ENCODE data around the gene DIPK1C. TPM values are rescaled to one million over a fixed set of nuclear protein-coding genes. Genes with fewer than 3 reads are reported as not detected.

Gene DIPK1C
- total RNA-seq, 1 donor from 2014 or later: not detected

GRCh38 chr18:74495581-74496507 lies 38.7 kb upstream of the DIPK1C start, which contains the start of gene CNDP2:
TSS of gene CNDP2 (plus strand) at chr18:74496363. CDS start at chr18:74499974, 3,611 bp downstream.
- peaks cover 16% of the 10 kb centered on the region for H3K4me1 ChIP-seq (ENCODE audit: insufficient read depth, low read length)
- H3K27me3 ChIP-seq (ENCODE audit: insufficient read depth, low read length): no peaks in the 10 kb centered on the region
- peak within 1 kb of the TSS; percentile 96 for H3K9ac ChIP-seq (ENCODE audit: low read length)
- H2AFZ ChIP-seq (ENCODE audit: low read depth, low read length): peak within 1 kb of the TSS; percentile 94
- H3K9me3 ChIP-seq (ENCODE audit: insufficient read depth, low read depth, low read length): no peaks in the 10 kb centered on the region
- peaks cover 38% of the 10 kb centered on the region for H3K79me2 ChIP-seq (ENCODE audit: insufficient read depth, low read length)
- no peaks in the 10 kb centered on the region for H4K20me1 ChIP-seq (ENCODE audit: insufficient read depth, low read length)
- DNase-seq (ENCODE audit: low read depth) (peak; percentile 95), FAIRE-seq (no peak)
- Mint-ChIP-seq H3K27ac (ENCODE audit: unreplicated experiment) (peak within 1 kb of the TSS; percentile 87), H3K4me1 (ENCODE audit: low read depth, unreplicated experiment) (peaks cover 20% of the 10 kb centered on the region), H3K36me3 (ENCODE audit: low read depth, unreplicated experiment) (no peaks in the 10 kb centered on the region), H3K4me3 (ENCODE audit: unreplicated experiment) (peak within 1 kb of the TSS; percentile 90), H3K9me3 (ENCODE audit: unreplicated experiment) (peaks cover 4% of the 10 kb centered on the region), H3K27me3 (ENCODE audit: low read depth, unreplicated experiment) (no peaks in the 10 kb centered on the region)
- H3K4me2 ChIP-seq (ENCODE audit: low read length): peak within 1 kb of the TSS; percentile 90
- TF ChIP-seq EZH2 (IDR thresholded peaks at IDR 0.05; ENCODE audit: insufficient read depth, low read length) (no peak), CTCF (IDR thresholded peaks at IDR 0.05; ENCODE audit: insufficient read depth, low read depth, low read length) (no peak)
- peak within 1 kb of the TSS; percentile 92 for H3K27ac ChIP-seq (ENCODE audit: low read depth, low read length)
- H3K4me3 ChIP-seq (ENCODE audit: insufficient read depth, low read depth, low read length): peak within 1 kb of the TSS; percentile 79
- H3K36me3 ChIP-seq (ENCODE audit: insufficient read depth, low read length): no peaks in the 10 kb centered on the region

- peaks cover 15% of the 10 kb centered on the region for H3K4me1 Mint-ChIP-seq (ENCODE audit: low read depth, unreplicated experiment)
- DNase-seq (ENCODE audit: low read depth) (no peak), FAIRE-seq (no peak)
- H3K9ac ChIP-seq (ENCODE audit: low read length): no peak overlapping the region
- H3K27me3 Mint-ChIP-seq (ENCODE audit: low read depth, unreplicated experiment): no peaks in the 10 kb centered on the region
- H3K27me3 ChIP-seq (ENCODE audit: insufficient read depth, low read length): no peaks in the 10 kb centered on the region
- no peak overlapping the region for H3K4me3 ChIP-seq (ENCODE audit: insufficient read depth, low read depth, low read length)
- peaks cover 13% of the 10 kb centered on the region for H3K4me1 ChIP-seq (ENCODE audit: insufficient read depth, low read length)
- H3K4me3 Mint-ChIP-seq (ENCODE audit: unreplicated experiment): no peak overlapping the region
- no peak overlapping the region for H2AFZ ChIP-seq (ENCODE audit: low read depth, low read length)
- H4K20me1 ChIP-seq (ENCODE audit: insufficient read depth, low read length): no peaks in the 10 kb centered on the region
- H3K4me2 ChIP-seq (ENCODE audit: low read length): no peak overlapping the region
- H3K9me3 ChIP-seq (ENCODE audit: insufficient read depth, low read depth, low read length): no peaks in the 10 kb centered on the region
- H3K9me3 Mint-ChIP-seq (ENCODE audit: unreplicated experiment): peaks cover 4% of the 10 kb centered on the region
- H3K27ac Mint-ChIP-seq (ENCODE audit: unreplicated experiment): no peak overlapping the region
- no peaks in the 10 kb centered on the region for H3K36me3 ChIP-seq (ENCODE audit: insufficient read depth, low read length)
- TF ChIP-seq CTCF (IDR thresholded peaks at IDR 0.05; ENCODE audit: insufficient read depth, low read depth, low read length): no peak
- no peak for TF ChIP-seq EZH2 (IDR thresholded peaks at IDR 0.05; ENCODE audit: insufficient read depth, low read length)
- H3K36me3 Mint-ChIP-seq (ENCODE audit: low read depth, unreplicated experiment): no peaks in the 10 kb centered on the region
- H3K27ac ChIP-seq (ENCODE audit: low read depth, low read length): no peak overlapping the region
- peaks cover 33% of the 10 kb centered on the region for H3K79me2 ChIP-seq (ENCODE audit: insufficient read depth, low read length)
Observed at GRCh38 chr18:74494514-74494913, 37.4 kb upstream of the DIPK1C start.

- no peaks in the 10 kb centered on the region for H3K36me3 ChIP-seq (ENCODE audit: insufficient read depth, low read length)
- peaks cover 4% of the 10 kb centered on the region for H3K9me3 Mint-ChIP-seq (ENCODE audit: unreplicated experiment)
Observed at GRCh38 chr18:74493689-74494088, 36.6 kb upstream of the DIPK1C start.

More at GRCh38 chr18:74493689-74494088, 36.6 kb upstream of the DIPK1C start:
- Histone ChIP-seq H2AFZ (ENCODE audit: low read depth, low read length) (no peak overlapping the region), H3K4me1 (ENCODE audit: insufficient read depth, low read length) (peaks cover 6% of the 10 kb centered on the region), H3K27ac (ENCODE audit: low read depth, low read length) (no peak overlapping the region), H3K4me2 (ENCODE audit: low read length) (no peak overlapping the region), H3K27me3 (ENCODE audit: insufficient read depth, low read length) (no peaks in the 10 kb centered on the region), H4K20me1 (ENCODE audit: insufficient read depth, low read length) (no peaks in the 10 kb centered on the region), H3K9ac (ENCODE audit: low read length) (no peak overlapping the region), H3K4me3 (ENCODE audit: insufficient read depth, low read depth, low read length) (no peak overlapping the region), H3K9me3 (ENCODE audit: insufficient read depth, low read depth, low read length) (no peaks in the 10 kb centered on the region), H3K79me2 (ENCODE audit: insufficient read depth, low read length) (peaks cover 25% of the 10 kb centered on the region)
- no peak overlapping the region for H3K4me3 Mint-ChIP-seq (ENCODE audit: unreplicated experiment)
- H3K27me3 Mint-ChIP-seq (ENCODE audit: low read depth, unreplicated experiment): no peaks in the 10 kb centered on the region
- FAIRE-seq (no peak), DNase-seq (ENCODE audit: low read depth) (peak; percentile 54)
- no peaks in the 10 kb centered on the region for H3K36me3 Mint-ChIP-seq (ENCODE audit: low read depth, unreplicated experiment)
- no peak overlapping the region for H3K27ac Mint-ChIP-seq (ENCODE audit: unreplicated experiment)
- TF ChIP-seq EZH2 (IDR thresholded peaks at IDR 0.05; ENCODE audit: insufficient read depth, low read length) (no peak), CTCF (IDR thresholded peaks at IDR 0.05; ENCODE audit: insufficient read depth, low read depth, low read length) (peak; percentile 53)
- peaks cover 16% of the 10 kb centered on the region for H3K4me1 Mint-ChIP-seq (ENCODE audit: low read depth, unreplicated experiment)

Data from astrocyte (in vitro differentiated cells and primary cell).